GM12891 (cell line): ENCODE results near the gene DUSP10. TPM values are rescaled to one million over a fixed set of nuclear protein-coding genes. Genes with fewer than 3 reads are reported as not detected.

Experiments
- DNase-seq: peaks from one replicate; pipeline ENCODE4 v3.0.0; 2011; ENCODE audit warnings: low spot score; ENCODE audit not compliant: insufficient read length
- FAIRE-seq: peaks from 2 replicates; lab custom pipeline; 2011; peaks lifted over from hg19 to GRCh38; lab: Jason Lieb, UNC
- PAX5 ChIP-seq: IDR thresholded peaks from 2 replicates; pipeline ENCODE4 v1.6.1; 2011; ENCODE audit warnings: low read length, moderate library complexity, mild to moderate bottlenecking; ENCODE audit not compliant: insufficient read depth, severe bottlenecking
- POLR2A ChIP-seq: IDR thresholded peaks from 2 replicates; pipeline ENCODE4 v1.6.1; 2011; ENCODE audit warnings: low read depth, low read length, control low read depth
- POLR2AphosphoS5 ChIP-seq: IDR thresholded peaks from 2 replicates; pipeline ENCODE4 v1.6.1; 2011; ENCODE audit warnings: low read depth, low read length, control low read depth
- POU2F2 ChIP-seq: IDR thresholded peaks from 2 replicates; pipeline ENCODE4 v1.6.1; 2011; ENCODE audit warnings: low read depth, mild to moderate bottlenecking, control low read depth, low read length, moderate library complexity
- SPI1 ChIP-seq: IDR thresholded peaks from 2 replicates; pipeline ENCODE4 v1.6.1; 2011; ENCODE audit warnings: low read depth, low read length, control low read depth
- TAF1 ChIP-seq: IDR thresholded peaks from 2 replicates; pipeline ENCODE4 v1.6.1; 2011; ENCODE audit warnings: low read depth, low read length, control low read depth
- polyA plus RNA-seq: library from polyadenylated mRNA; unstranded; fragments of >200 nt; gene quantifications from one replicate; pipeline ENCODE4 v1.2.1, GENCODE V29; 2012; ENCODE audit warnings: low read depth, missing spikeins, inconsistent platforms; ENCODE audit not compliant: missing spikeins

Gene DUSP10
- 21.9 TPM for polyA plus RNA-seq

DNA sequence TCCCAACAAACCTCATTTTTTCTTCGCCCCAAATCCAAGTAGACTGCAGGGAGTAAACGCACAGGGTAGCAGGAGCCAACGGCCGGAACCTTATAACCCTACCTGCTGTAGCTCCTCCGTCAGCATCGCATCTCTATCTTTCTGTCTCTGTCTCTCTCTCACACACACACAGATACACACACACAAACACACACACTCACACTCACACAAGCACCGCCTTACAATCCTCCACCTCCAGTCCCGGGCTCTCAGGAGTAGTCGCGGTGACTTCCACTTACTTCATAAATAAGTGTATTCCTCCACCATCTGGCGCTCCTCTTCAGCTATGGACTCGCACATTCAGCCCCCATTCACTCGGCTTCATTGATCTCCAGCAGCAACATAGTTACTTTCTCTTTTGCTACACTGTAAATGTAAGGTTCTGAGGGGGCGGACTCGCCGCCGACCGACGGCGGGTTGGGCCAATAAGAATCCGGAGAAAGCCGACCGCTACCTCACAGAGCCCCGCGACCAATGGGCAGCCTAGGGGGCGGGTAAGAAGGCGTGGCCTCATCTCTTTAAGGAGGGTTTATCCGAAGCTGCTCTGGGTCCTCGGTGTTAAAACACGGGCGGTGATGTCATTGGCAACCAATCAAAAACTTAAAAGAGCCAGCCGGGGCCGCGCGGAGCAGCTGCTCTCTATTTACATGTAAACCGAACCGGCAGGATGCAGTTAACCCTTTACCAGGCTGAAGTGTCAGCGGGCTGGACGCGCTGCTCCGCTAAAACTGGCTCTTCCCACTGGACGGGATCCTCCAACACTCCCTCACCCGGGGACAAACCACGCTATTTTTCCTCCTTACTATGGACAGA lies at the start of gene DUSP10:
Gene DUSP10 (minus strand): TSS at position 387 of the 852 bp plus-strand sequence. CDS start 2,345 bp downstream, outside the sequence.
- DNase-seq: peak; percentile 85
- TF ChIP-seq POLR2A (peak; percentile 92), SPI1 (no peak), PAX5 (no peak), POU2F2 (peak; percentile 82; the same call in 1 of the 2 replicates), POLR2AphosphoS5 (peak; percentile 92), TAF1 (peak; percentile 72; the same call in 1 of the 2 replicates)
- FAIRE-seq: peak; percentile 92

GRCh38 chr1:221788466-221788865 lies 46.6 kb upstream of the DUSP10 start:
- TF ChIP-seq POLR2AphosphoS5 (no peak), SPI1 (no peak), POU2F2 (no peak), TAF1 (no peak), POLR2A (no peak), PAX5 (no peak)

DNA sequence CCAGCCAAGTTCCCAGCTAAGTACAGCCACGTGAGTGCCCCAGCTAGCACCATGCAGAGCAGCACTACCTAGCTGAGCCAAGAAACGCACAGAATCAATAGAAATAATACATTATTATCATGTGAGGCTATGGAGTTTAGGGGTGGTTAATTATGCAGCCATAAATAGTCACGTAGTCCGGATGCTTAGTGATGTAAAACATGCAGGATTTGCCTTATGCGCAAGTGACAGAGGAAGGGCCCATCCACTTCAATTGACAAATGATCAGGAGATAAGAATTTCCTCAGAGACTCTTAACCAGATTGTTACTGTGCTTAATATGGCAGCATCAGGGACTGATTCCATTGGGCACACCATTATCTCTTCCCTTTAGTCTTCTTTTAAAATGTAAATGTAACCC lies 44.8 kb upstream of the DUSP10 start:
- TF ChIP-seq SPI1: no peak
- no peak for TF ChIP-seq POU2F2
- TF ChIP-seq PAX5: no peak
- no peak for TF ChIP-seq POLR2AphosphoS5
- TF ChIP-seq TAF1: no peak
- no peak for TF ChIP-seq POLR2A
- no peak for DNase-seq
- FAIRE-seq: no peak

More at GRCh38 chr1:221788466-221788865, 46.6 kb upstream of the DUSP10 start:
- DNase-seq: no peak
- FAIRE-seq: no peak

- DNase-seq (no peak), FAIRE-seq (no peak)
- TF ChIP-seq POLR2A: no peak
- TF ChIP-seq TAF1: no peak
- no peak for TF ChIP-seq PAX5
Observed at GRCh38 chr1:221783936-221784335, 42.0 kb upstream of the DUSP10 start.

- FAIRE-seq (no peak), DNase-seq (no peak)
- no peak for TF ChIP-seq SPI1
- no peak for TF ChIP-seq POLR2A
Observed at GRCh38 chr1:221783437-221783836, 41.5 kb upstream of the DUSP10 start.

DNA sequence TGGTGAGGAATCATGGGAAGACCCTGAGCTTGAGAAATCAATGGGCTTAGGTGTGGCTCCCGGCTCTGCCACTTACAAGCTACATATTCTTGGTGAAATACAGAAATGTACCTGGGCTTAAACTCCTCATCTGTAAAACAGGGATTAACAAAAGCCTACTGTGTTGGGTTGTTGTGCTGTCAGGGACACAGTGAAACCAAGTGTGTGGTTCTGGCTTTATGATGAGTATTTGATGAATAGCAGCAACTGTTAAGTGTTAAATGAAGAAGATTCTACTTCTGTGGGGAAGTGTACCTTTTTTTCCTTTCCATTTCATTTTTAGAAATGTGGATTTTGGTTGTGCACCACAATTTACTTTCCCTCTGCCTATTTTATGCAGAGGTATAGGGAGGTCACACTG lies 41.1 kb upstream of the DUSP10 start:
- TF ChIP-seq POLR2AphosphoS5 (no peak), SPI1 (no peak), POLR2A (no peak), PAX5 (no peak)
- FAIRE-seq (peak; percentile 62), DNase-seq (no peak)

DNA sequence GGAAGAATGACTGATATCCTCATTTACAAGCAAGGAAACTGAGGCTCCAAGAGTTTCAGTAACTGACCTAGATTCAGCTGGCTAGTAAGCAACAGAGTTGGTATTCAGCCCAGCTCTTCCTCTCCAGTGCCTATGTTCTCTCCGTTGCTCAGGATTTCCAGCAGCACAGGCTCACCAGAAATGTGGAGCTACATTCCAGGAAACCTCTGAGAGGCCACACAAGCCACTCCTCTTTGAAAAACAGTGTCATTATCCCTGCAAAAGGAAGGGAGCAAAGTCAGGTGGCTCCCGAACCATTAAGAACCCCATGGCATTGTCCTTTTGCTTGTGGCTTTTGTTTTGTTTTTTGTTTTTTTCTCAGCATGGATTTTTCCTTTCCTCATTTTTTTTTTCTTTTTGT lies 40.6 kb upstream of the DUSP10 start:
- FAIRE-seq: no peak
- DNase-seq: no peak
- TF ChIP-seq POLR2A (no peak), TAF1 (no peak), PAX5 (no peak), POLR2AphosphoS5 (no peak), SPI1 (no peak), POU2F2 (no peak)

DNA sequence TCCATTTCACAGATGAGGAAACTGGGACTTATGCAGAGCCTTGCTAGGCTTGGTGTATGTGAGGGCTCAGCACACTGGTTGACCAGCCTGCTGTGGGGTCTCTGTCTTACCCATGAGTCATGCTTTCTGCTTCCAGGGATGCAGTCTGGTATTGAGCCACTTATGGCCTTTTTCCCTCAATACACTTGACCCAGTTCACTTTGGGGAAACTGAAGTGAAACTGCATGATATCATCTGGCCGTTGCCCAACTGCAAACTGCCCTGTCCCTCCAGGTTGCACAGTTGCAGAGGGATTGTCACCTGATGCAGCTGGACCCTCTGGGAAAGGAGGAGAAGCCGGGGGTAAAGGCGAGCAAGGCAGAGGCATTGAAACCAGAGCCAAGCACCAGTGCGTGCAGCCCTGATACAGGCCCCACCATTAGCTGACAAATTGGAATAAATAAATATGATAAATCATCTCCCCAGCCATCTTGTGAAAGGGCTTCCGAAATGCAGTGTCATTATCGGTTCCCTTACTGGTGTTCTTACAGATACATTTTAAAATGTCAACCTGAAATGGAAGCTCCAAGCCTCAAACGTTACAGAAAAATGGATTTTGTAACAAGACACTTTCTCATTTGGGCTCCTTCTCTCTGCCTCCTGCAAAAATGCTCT lies 39.3 kb upstream of the DUSP10 start:
- no peak for FAIRE-seq
- no peak for DNase-seq
- TF ChIP-seq POLR2AphosphoS5 (no peak), TAF1 (no peak)

- no peak for FAIRE-seq
- DNase-seq: no peak
- TF ChIP-seq PAX5 (no peak), POLR2A (no peak), POLR2AphosphoS5 (no peak), TAF1 (no peak), POU2F2 (no peak), SPI1 (no peak)
Observed at GRCh38 chr1:221780175-221780574, 38.3 kb upstream of the DUSP10 start.

DNA sequence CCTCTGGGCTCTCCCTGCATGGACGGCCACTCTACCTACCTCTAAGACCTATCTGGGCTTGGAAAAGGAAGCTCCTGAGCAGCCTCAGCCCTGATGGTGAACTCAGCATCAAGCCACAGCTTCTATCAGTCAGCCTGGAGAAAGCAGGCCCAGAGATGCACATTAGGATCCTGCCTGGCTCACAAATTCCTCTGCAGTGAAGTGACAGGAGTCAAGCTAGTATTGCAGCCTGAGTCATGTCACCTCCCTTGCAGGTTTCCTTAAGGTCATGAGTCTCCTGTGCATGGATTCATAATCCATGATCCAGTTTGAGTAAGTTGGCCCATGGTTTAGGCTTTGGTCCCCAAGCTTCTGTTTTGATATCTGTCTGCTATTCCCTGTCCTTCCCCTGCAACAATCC lies 37.9 kb upstream of the DUSP10 start:
- FAIRE-seq (peak; percentile 43), DNase-seq (no peak)
- TF ChIP-seq SPI1: no peak
